Measurements from ENCODE around the gene ZNF778. TPM values are rescaled to one million over a fixed set of nuclear protein-coding genes. Genes with fewer than 3 reads are reported as not detected.

ZNF778 gene
- total RNA-seq, 2 experiments from 2014 or later, result 4.3 to 6.2 TPM

- peaks cover 39% of the 10 kb centered on the region for H3K27me3 Mint-ChIP-seq
- H3K4me1 Mint-ChIP-seq (ENCODE audit: low read depth), result peaks cover 13% of the 10 kb centered on the region
- no peaks in the 10 kb centered on the region for H3K9me3 Mint-ChIP-seq
- POLR2A ChIA-PET, result no interaction called here
- H3K4me3 Mint-ChIP-seq, result peak overlapping the region; percentile 40
- intact Hi-C loops (cut with micrococcal nuclease), result no loop called here
- TF ChIP-seq CTCF (IDR thresholded peaks at IDR 0.05), result no peak
- DNase-seq (no peak), ATAC-seq (no peak)
- CTCF ChIA-PET, result no interaction called here
- H3K36me3 Mint-ChIP-seq (ENCODE audit: low read depth), result no peaks in the 10 kb centered on the region
- H3K27ac Mint-ChIP-seq, result no peak overlapping the region
These were observed 16.6 kb upstream of the ZNF778 start for GRCh38 chr16:89200850-89201411.

- peak; percentile 96 for ATAC-seq
- POLR2A ChIA-PET, result no interaction called here
- peak overlapping the region; percentile 47 for H3K4me3 Mint-ChIP-seq
These were observed 15.8 kb upstream of the ZNF778 start for GRCh38 chr16:89201439-89202377.

GRCh38 chr16:89202422-89203215 is 14.9 kb upstream of the ZNF778 start:
- H3K4me1 Mint-ChIP-seq (ENCODE audit: low read depth), result peaks cover 13% of the 10 kb centered on the region
- DNase-seq (no peak), ATAC-seq (no peak)
- POLR2A ChIA-PET, result interaction anchor here (0.8 kb wide), 1 partner anchor 15 kb away, joined by 3 read pairs; the partner anchor contains the start of gene ZNF778
- TF ChIP-seq CTCF (IDR thresholded peaks at IDR 0.05), result no peak
- intact Hi-C loops (cut with micrococcal nuclease), result no loop called here
- peaks cover 44% of the 10 kb centered on the region for H3K27me3 Mint-ChIP-seq
- peak overlapping the region; percentile 47 for H3K4me3 Mint-ChIP-seq
- no peaks in the 10 kb centered on the region for H3K9me3 Mint-ChIP-seq
- no peak overlapping the region for H3K27ac Mint-ChIP-seq
- CTCF ChIA-PET, result interaction anchor here (0.8 kb wide), 1 partner anchor 345 kb away, joined by 3 read pairs; no protein-coding TSS in a partner anchor
- no peaks in the 10 kb centered on the region for H3K36me3 Mint-ChIP-seq (ENCODE audit: low read depth)

More at GRCh38 chr16:89201439-89202377, 15.8 kb upstream of the ZNF778 start:
- peak; percentile 85 for DNase-seq
- CTCF ChIA-PET, result no interaction called here
- intact Hi-C loops (cut with micrococcal nuclease), result no loop called here
- Mint-ChIP-seq H3K36me3 (ENCODE audit: low read depth) (no peaks in the 10 kb centered on the region), H3K27ac (no peak overlapping the region), H3K9me3 (no peaks in the 10 kb centered on the region), H3K27me3 (peaks cover 41% of the 10 kb centered on the region), H3K4me1 (ENCODE audit: low read depth) (peaks cover 13% of the 10 kb centered on the region)
- no peak for TF ChIP-seq CTCF (IDR thresholded peaks at IDR 0.05)

GRCh38 chr16:89207993-89208392 is 9.5 kb upstream of the ZNF778 start:
- H3K4me1 Mint-ChIP-seq (ENCODE audit: low read depth), result no peaks in the 10 kb centered on the region
- DNase-seq, result no peak
- TF ChIP-seq CTCF (IDR thresholded peaks at IDR 0.05), result no peak
- no peak overlapping the region for H3K4me3 Mint-ChIP-seq
- no peaks in the 10 kb centered on the region for H3K36me3 Mint-ChIP-seq (ENCODE audit: low read depth)
- no peak for ATAC-seq
- CTCF ChIA-PET, result interaction anchor here (1.0 kb wide), 1 partner anchor 8 kb away, joined by 4 read pairs; no protein-coding TSS in a partner anchor
- POLR2A ChIA-PET, result no interaction called here
- H3K27ac Mint-ChIP-seq, result no peak overlapping the region
- intact Hi-C loops (cut with micrococcal nuclease), result no loop called here
- no peaks in the 10 kb centered on the region for H3K9me3 Mint-ChIP-seq
- peaks cover 22% of the 10 kb centered on the region for H3K27me3 Mint-ChIP-seq

All from activated CD8-positive, alpha-beta T cell treated with anti-CD3 and anti-CD28 coated beads for 36 hours (primary cell).